NCI-H226 (cell line): ENCODE measurements around the gene ZSWIM3.
"Not testable (repeated sequence)": the region's sequence is repeated elsewhere in the genome, so short reads cannot be mapped to it uniquely, and the experiment has no call there.

Source experiments
- DNase-seq: peaks from one replicate; pipeline ENCODE4 v3.0.0-alpha.2; 2015

ZSWIM3 gene

DNA sequence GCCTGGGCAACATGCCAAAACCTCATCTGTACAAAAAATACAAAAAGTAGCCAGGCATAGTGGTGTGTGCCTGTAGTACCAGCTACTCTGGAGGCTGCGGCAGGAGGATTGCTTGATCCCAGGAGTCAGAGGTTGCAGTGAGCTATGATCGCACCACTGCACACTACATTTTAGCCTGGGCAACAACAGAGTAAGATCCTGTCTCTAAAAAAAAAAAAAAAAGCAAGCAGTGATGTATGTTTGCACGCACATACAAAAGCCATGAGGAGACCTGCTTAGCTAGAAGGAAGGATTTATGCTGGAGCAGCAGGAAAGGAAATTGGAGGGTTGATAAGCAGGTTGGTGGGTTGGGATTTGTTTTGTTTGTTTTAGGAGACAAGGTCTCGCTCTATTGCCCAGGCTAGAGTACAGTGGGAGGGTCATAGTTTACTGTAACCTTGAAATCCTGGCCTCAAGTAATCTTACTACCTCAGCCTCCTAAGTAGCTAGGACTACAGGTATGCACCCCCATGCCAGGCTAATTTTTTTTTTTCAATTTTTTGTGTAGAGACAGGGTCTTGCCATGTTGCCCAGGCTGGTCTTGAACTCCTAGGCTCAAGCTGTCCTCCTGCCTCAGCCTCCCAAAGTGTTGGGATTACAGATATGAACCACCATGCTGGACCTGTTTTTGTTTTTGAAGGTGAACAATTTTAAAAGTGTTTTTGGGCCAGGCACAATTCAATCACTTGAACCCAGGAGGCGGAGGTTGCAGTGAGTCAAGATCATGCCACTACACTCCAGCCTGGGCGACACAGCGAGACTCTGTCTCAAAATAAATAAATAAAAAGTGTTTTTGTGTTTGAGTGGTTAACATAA lies 4.0 kb downstream of the ZSWIM3 start:
- no peak for DNase-seq

DNA sequence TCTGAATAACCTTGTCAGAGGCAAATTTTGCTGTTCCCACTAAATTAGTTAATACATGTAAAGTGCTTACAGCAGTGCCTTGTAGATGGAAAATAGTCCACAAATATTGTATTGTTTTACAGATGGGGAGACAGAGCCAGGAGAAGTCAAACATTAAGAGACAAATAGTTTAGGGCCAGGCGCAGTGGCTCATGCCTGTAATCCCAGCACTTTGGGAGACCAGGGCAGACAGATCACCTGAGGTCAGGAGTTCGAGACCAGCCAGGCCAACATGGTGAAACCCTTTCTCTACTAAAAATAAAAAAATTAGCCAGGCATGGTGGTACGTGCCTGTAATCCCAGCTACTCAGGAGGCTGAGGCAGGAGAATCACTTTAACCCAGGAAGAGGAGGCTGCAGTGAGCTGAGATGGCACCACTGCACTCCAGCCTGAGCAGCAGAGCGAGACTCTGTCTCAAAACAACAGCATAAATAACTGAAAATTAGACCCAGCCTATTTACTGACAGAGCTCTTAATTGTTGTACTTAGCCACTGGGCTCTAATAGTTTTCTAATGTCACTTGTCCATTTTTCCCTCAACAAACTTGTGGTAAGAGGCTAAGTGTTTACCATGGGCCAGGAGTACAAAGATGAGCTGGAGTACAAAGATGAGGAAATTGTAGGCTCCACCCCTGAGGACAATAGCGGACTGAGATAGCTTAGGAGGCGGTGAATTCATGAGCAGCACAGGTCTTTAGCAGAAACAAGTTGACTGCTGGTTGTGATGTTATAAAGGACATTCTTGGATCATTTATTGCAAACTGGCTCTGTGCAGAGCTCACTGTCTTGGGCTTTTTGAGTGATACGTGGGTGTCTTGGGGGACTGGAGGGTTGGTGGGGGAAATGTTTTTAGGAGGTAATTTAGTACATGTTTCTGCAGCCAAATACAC lies 6.4 kb downstream of the ZSWIM3 start:
- no peak for DNase-seq

DNA sequence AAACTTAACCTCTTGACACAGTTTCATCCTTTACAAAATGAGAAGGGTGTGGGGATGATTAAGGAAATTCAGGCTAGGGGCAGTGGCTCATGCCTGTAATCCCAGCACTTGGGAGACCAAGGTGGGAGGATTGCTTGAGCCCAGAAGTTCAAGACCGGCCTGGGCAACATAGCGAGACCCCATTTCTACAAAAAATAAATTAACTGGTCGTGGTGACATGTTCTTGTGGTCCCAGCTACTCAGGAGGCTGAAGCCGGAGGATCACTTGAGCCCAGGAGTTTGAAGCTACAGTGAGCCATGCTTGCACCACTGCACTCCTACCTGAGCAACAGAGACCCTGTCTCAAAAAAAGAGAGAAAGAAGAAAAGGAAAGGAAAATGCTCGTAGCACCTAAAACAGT lies 9.0 kb downstream of the ZSWIM3 start:
- DNase-seq: no peak

DNA sequence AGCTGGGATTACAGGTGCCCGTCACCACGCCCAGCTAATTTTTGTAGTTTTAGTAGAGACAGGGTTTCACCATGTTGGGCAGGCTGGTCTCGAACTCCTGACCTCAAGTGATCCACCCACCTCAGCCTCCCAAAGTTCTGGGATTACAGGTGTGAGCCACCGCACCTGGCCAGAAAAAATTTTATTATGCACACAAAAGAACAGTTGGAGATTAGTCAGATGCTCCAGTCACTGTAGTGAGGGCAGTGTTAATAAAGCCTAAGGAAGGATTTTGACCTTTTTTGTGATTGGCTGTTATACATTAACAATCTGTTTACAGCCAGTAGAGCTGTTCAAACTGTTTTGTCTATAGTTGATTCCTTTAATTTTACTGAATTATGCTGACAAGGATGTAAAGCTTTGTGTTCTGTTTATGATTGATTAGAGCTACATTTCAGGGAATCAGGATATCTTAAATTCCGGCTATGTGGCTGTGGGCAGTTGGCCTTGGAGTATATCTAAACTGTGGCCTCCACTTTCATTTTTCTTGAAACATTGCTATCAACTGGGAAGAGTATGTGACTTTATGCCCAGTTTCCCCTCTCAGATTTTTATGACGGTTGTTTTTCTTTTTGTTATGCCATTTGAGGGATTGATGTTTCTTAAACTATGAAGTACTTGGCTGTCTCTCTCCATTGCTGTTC lies 9.9 kb downstream of the ZSWIM3 start:
- DNase-seq: no peak

DNA sequence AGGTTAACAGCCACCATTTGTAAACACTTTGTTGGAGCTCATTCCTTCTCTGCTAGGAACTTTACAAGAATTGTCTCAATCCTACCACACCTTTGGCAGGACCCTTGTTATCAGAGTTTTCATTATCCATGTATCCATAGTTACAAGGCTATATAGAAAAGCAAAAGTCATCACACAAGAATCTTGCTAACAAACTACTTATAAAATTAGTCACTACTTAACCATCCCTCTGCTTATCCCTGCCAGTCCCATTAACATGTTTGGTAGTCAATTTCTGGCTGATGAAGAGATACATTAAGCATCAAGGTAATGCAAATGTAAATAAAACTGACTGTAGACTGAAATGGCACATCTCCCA lies 10.4 kb downstream of the ZSWIM3 start:
- peak; percentile 60 for DNase-seq

DNA sequence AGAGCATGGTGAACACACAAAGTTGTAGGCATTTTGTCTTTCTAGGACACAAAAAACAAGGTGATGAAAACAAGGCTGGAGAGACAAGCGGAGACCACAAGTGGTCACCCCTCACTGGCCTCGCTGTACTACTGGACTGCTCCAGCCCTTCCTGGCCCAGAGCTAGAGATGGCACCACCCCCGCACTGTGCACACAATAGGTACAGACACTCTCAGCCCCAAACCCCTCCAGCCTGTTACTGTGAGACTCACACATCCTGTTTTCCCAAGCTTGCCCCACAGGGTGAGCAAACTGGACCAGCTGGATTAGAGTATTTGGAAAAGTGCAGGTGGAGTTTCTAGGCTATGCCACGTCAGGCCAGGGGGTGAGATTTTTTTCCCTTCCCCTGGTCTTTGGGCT lies 15.2 kb downstream of the ZSWIM3 start:
- no peak for DNase-seq

DNA sequence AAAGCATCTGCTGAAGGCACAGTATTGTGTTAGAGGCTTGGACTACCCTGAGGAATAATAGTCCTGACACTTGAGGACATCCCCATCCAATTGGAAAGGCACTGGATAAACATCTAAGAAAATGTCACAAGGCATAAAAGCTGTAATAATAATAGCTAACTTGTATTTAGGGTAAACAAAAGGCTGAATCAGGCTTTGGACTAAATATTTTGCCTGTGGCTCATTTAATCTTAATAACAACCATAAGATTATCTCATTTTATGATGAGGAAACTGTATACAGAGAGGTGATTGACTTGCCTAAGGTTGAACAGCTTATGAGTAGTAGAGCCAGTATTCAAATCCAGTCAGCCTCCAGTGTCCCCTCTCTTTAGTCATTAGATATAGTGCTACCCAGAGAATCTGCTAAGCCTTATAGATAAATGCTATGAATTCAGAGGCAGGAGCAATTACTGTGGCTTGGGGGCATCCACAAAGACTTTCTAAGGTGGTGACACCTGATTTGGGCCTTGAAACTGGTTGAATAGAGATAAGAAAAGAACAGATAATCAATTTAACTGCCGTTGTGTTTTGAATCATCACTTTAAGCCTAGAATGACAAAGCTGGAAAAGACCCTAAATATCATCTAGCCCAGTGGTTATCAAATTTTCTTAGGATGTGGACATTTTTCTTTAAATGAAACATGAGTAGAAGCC lies 16.1 kb downstream of the ZSWIM3 start:
- no peak for DNase-seq

DNA sequence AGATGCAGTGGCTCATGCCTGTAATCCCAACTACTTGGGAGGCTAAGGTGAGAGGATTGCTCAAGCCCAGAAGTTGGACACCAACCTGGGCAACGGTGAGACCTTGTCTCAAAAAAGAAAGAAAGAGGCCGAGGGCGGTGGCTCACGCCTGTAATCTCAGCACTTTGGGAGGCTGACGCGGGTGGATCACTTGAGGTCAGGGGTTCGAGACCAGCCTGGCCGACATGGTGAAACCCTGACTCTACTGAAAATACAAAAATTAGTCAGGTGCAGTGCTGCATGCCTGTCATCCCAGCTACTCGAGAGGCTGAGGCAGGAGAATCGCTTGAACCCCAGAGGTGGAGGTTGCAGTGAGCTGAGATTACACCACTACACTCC lies 16.7 kb downstream of the ZSWIM3 start:
- not testable (repeated sequence) for DNase-seq

DNA sequence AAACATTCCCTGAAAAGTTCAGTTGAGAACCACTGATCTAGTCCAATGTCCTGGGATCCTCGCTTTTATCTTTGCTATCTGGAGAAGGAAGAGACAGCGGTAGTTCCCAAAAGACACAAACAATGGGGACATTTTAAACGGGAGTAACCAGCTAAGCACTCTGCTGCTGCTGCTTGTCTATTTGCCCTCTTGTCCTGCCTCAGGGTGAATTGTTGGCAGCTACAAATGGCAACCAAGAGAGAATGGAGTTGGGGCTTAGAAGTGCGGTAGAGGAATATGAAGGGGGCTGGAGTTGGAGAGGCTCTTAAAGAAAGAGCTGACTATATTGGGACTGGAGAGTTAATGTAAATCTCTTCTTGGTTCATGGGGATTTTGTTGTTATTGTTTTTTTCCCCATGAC lies 17.2 kb downstream of the ZSWIM3 start:
- no peak for DNase-seq

DNA sequence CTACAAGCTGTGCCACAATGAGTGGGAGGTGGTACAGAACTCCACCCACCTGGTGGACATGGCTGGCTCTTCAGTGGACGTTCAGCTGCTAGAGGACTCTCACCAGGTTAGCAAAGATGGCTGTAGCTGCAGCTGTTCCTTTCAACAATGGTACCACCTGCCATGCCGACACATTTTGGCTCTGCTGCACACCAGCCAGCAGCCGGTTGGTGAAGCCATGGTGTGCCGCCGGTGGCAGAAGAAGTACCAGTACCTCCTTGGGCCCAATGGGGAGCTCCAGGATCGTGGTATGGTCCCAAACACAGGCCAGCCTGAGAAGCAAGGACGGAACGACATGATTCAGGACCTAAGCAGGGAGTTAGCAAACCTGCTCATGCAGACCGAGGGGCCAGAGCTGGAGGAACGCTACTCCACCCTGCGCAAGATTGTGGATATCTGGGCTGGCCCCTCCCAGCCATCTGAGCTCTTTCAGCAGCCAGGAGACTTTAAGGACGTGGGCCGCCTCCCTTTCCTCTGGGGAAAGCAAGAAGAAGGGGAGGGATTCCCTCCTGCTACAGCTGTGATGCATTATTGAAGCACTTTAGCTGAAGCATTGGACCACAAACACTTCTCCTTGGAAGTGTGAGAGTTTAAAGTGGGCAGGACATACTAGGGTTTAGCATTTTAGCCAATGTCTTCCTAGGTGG lies 20.8 kb downstream of the ZSWIM3 start:
- DNase-seq: no peak

DNA sequence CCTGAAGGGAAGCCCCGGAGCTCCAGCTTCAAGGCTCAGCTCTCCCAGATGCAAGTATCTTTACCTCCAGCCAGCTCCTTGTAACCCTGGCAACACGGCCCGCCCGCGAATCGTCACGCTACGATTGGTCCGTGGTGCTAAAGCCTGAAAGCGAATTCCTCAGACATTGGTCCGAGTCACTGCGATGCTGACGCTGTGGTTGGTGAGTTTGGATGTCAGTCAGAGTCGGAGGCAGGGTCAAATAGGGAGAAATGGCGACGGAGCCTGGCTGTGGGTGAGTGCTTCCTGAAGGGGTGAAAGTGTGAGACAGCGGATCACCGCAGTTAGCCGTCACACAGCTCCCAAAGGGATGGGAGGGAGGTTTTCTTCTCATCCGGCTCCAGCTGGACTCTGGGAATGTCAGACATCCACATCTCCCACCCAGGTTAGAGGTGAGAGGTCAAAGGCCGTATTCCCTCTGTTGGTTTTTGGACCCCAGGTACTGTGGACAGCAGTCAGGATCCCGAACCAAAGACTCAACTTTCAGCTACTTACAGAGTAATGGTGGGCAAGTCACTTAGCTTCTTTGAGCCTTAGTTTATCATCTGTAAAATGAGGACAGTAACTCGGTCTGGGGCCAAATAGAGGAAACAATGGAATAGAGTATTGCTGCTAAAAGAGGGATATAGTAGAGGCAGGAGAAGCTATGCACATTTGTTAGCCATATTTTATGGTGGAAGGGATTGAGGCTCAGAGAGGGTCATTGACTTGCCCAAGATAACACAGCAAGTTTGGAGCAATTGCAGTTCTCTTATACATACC lies 23.8 kb downstream of the ZSWIM3 start, which contains the start of gene ZSWIM1:
ZSWIM1 (plus strand) TSS at position 240 of the 801 bp plus-strand sequence. CDS start 1,366 bp downstream, outside the sequence.
- peak; percentile 98 for DNase-seq

DNA sequence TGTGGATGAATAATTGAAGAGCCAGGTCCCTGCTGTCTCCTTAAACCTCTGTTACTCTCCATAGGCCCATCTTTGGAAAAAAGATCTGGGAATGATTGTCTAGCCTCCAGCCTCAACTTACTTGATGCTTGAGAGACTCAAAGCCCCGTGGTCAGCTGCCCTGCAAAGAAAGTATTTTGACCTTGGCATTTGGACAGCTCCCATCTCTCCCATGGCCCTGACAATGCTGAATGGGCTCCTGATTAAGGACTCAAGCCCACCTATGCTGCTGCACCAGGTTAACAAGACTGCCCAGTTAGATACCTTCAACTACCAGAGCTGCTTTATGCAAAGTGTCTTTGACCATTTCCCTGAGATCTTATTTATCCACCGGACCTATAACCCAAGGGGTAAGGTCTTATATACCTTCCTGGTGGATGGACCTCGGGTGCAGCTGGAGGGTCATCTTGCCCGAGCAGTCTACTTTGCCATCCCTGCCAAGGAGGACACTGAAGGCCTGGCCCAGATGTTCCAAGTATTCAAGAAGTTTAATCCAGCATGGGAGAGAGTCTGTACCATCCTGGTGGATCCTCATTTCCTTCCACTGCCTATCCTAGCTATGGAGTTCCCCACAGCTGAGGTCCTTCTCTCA lies 25.2 kb downstream of the ZSWIM3 start:
- DNase-seq: no peak

DNA sequence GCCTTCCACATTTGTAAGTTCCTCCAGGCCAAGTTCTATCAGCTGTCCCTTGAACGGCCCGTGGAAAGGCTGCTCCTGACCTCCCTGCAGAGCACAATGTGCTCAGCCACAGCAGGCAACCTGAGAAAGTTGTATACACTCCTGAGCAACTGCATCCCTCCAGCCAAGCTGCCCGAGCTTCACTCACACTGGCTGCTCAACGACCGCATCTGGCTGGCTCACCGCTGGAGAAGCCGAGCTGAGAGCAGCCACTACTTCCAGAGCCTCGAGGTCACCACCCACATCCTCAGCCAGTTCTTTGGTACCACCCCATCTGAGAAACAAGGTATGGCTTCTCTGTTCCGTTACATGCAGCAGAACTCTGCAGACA lies 25.7 kb downstream of the ZSWIM3 start:
- DNase-seq: no peak

DNA sequence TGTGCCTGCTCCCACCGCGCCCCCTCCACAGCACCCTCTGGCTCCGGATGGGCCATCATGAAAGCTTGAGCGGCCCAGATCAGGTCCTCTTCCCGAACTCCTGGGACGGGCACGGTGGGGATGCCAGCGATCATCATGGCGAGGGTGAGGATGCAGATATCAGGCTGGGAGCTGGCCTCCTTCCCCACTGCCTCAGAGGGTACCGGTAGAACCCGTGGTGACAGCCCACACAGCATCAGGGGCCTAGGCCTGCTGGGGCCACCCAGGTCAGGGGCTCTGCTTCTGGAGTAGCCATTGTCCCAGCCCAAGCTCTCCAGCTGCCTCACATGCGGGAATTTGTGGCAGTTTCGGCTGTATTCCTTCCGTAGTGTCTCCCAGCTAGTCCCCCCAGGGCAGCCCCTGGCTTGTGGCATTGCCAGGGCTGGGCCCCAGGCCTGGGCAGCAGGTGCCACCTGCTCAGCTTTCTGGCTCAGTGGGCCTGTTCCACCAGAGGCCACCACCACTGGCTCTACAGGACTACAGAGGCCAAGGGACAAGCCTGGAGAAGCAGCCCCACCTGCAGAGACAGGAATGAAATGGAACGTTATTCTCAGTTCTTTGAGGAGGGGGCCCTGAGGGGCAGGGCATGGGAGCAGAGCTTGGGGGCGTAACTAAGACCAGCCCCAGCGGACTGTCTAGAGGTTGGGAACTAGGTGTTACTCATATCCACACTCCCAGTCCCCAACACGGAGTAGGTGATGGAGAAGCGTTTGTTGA lies 29.4 kb downstream of the ZSWIM3 start:
- DNase-seq: no peak

DNA sequence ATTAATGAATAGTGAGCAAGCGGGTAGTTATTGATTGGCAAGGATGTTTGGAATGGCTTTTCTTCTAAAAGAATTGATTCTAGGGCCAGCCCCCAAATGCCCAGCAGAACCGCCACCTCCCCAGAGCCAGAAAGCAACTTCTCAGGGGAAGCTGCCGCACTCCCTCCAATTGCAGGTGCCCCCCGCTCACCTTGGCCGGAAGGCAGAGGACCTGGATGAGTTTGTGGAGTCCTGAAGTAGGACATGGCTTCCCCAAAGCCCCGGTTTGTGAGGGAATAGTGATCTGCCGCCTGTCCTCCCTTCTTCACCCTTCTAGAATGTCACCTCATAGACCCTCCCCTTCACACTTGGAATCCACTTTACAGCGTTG lies 29.9 kb downstream of the ZSWIM3 start, which contains the start of gene SPATA25:
SPATA25 (minus strand) TSS at position 277 of the 370 bp plus-strand sequence; CDS start at position 245, 32 bp downstream.
- DNase-seq: no peak

DNA sequence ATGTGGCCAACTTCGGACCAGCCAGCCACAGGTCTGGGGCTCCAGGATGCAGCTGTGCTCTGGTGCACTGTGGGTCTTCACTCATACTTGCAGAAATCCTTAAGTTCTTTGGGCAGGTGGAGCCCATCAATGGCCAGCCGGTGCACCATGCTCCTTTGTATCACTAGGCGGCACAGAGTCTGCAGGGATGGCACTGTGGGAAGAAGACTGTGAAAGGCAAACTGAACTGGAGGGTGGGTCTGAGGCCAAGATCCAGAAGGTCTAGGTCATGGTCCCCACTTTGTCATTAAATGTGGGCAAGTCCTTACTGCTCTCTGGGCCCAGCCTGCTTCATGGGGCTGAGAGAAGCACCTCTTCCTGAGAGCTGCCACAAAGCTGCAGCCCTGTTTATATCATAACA lies 31.3 kb downstream of the ZSWIM3 start:
- no peak for DNase-seq

DNA sequence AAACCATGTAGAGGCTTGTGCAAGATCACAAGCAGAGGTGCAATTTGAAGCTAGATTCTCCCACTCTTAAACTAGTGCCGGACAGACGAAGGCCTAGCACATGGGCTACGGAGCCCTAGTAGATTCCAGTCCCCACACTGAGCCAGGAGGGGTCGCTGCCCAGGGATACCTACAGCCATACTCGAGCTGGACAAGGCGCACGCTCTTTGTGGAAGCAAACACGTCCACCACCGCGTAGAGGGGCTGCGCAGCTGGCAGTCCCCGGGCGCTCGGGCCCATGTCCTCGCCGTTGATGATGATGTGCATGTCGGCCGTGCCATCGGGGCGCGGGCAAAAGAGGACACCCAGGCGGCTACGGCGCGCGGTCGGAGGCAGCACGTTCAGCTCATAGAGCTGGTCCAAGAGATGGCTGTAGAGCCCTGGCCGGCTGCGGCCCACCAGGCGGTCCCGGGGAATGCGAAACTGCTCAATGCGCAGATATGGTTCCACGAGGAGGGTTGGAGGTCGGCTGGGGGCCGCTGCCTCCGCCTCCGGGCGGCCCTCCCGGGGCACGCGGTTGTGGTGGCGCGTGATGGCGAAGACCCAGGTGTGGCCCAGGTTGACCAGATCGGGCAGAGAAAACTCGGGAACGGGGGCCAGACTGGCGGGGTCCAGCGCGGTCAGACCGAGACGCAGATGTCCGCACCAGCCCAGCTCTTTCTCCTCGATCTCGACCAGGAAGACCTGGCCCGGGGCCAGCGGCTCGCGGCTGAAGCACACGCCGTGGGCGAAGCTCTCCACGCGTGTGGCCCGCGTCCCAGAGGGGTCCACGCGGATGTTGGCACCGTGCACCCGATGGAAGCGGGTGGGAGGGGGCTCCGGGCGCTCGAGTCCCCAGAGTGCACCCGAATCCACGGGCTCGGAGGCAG lies 32.9 kb downstream of the ZSWIM3 start:
- no peak for DNase-seq
